SIG-M5 treated with dmso at 0.1 percent for 504 hours (cell line): ENCODE results near the gene RPTN.
A peak's percentile ranks its signal among the peaks of the same experiment; 100 is the strongest.

ENCODE experiments used
- DNase-seq: peaks from one replicate; lab custom pipeline; 2025; ENCODE audit not compliant: unreplicated experiment; lab: John Stamatoyannopoulos, UW

The RPTN gene, protein sequence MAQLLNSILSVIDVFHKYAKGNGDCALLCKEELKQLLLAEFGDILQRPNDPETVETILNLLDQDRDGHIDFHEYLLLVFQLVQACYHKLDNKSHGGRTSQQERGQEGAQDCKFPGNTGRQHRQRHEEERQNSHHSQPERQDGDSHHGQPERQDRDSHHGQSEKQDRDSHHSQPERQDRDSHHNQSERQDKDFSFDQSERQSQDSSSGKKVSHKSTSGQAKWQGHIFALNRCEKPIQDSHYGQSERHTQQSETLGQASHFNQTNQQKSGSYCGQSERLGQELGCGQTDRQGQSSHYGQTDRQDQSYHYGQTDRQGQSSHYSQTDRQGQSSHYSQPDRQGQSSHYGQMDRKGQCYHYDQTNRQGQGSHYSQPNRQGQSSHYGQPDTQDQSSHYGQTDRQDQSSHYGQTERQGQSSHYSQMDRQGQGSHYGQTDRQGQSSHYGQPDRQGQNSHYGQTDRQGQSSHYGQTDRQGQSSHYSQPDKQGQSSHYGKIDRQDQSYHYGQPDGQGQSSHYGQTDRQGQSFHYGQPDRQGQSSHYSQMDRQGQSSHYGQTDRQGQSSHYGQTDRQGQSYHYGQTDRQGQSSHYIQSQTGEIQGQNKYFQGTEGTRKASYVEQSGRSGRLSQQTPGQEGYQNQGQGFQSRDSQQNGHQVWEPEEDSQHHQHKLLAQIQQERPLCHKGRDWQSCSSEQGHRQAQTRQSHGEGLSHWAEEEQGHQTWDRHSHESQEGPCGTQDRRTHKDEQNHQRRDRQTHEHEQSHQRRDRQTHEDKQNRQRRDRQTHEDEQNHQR

DNA sequence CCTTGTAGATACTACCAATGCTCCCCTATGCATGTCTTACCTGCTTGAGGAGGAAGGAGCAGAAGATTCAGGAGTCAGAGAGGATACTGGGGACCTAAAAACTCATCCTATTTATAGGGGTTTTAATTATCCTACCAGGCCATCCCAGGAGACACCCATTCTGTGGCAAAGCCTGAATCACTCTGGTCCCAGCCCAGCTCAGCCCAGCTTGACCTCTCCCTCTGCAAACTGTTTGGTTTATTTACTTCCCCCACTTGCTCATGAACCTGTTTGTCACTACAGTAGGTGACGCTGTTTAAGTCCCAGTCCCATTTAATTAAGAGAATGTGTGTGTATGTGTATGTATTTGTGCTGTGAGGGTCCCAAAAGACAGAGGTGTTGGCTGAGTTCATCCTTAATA is at the start of gene RPTN:
TSS of gene RPTN (minus strand) at position 85 of the 400 bp plus-strand sequence. CDS start 1,339 bp downstream, outside the sequence.
- no peak for DNase-seq

GRCh38 chr1:152198982-152199381 is 40.0 kb upstream of the RPTN start:
- DNase-seq, result no peak

- DNase-seq, result no peak
These were observed 38.4 kb upstream of the RPTN start for GRCh38 chr1:152197361-152197941.

DNA sequence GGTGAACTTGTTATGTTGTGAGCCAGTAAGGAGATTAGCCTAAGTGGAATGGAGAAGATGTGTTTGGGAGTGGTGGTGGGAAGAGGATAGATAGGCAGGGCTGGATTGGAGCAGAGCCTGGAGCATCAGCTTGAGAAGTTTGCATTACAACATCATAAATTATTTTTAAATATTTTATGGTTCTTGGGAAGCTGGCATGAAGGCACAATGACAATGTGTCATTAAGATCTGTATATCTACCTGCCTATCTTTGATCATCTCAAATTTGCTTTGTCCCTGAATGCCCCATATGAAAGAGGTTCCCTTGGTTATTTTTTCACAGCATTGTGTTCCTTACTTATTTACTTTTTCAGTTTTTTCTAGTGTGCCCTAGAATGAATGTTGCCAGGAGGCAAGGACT is 32.7 kb upstream of the RPTN start:
- DNase-seq, result no peak

DNA sequence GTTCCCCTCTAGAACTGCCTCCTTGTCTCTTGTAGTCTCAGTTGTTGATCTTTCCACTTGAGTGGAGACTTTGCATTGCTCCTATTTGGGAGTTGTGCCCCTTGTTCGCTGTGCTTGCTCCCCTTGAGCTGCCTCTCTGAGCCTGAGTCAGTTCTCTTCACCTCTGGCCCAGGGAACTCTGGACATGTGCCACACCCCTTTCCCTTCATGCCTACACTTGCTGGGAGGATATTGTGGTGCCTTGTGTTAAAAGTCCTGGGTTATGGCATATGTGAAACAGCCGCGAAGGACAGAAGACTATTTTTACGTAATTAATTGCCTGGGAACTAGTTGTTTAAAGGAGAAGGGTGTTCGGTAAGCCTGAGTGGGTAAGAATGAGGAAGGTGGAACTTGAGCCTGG is 32.2 kb upstream of the RPTN start:
- DNase-seq, result no peak

GRCh38 chr1:152190589-152190988 is 31.6 kb upstream of the RPTN start:
- peak; percentile 40 for DNase-seq

DNA sequence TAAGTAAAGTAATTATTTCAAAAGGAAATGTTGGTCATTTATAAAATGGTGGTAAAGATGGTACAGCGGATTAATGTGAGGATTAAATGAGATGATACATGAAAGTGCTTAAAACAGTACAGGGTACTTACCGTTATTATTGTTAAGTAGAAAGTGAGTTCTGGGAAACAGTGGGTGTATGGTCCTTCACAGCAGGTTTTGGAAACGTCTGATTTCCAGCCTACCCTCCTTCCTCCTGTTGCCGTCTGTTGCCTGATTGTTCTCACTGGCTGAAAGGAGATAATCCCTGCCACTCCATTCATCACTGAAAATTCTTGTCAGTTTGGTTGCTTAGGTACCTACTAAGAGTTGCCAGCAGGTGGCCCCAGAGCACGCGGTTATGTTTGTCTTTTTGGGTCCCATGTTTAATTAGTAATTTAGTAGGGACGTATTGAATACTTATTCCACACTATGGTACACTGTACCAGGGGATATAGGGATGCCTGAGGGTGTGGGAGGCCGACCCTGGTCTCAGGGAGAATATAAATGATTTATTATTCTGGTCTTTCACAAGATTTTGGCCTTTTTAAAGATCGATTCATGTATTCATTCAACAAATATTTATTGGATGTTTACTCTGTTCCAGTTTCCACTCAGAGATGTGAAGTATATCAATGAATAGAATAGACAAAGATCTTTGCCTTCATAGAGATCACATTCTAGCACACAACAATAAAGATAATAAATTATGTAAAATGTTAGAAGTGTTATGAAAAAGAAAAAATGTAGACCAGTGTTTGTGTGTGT is 30.8 kb upstream of the RPTN start:
- DNase-seq, result peak; percentile 88

- DNase-seq, result peak; percentile 71
These were observed 29.9 kb upstream of the RPTN start for GRCh38 chr1:152188673-152189591.

DNA sequence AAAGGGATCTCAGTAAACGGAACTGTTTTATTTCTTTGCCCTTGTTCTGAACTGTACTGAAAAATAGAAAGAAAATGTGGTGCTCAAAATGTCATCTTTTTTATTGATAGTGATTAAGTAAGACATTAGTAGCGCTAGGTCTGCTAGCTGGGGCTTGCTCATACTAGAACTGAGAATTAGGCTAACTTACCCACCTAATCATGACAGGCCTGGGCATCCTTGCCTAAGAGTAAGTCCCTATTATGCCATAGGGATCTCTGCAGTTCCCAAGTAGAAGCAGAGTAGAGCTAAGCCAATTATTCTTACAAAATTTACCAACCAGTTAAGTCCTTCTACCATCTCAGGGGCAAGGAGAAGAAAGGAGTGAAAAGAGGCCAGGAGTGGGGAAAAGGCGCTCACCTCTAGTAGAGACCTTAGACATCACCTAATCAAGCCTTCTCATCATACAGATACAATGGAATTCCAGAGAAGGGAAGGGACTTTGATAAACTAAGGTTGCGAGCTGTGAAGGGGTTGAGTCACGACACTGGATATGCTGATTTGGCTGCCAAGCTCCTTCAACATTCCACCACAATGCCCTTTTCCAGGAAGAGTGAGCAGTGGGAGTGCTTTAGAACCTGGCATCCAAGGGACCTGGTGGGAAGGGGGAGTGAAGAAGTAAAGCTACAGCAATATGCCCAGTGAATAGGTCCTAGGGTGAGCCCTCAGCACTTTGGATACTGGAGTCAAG is 27.7 kb upstream of the RPTN start:
- DNase-seq, result no peak

- peak; percentile 92 for DNase-seq
These were observed 26.7 kb upstream of the RPTN start for GRCh38 chr1:152185544-152186391.

GRCh38 chr1:152182944-152183361 is 23.9 kb upstream of the RPTN start:
- DNase-seq, result peak; percentile 28

DNA sequence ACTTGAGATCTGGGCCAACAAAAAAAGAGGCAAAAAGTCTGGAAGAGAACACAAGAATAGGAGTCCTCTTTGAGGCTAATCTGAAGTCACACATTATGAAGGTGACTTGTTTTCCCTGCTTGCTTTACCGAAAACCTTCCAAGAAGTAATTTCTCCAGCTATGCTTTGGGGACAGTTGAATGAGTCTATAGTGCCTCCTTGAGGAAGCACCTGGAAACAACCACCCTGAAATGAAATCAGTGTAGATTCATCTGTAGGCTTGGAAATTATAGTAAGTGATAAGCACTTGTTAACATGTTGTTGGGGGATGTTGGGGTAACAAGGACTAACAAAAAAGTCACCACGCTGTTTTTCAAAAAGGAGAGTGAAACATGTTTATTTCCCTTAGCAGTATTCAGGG is 23.4 kb upstream of the RPTN start:
- peak; percentile 45 for DNase-seq

DNA sequence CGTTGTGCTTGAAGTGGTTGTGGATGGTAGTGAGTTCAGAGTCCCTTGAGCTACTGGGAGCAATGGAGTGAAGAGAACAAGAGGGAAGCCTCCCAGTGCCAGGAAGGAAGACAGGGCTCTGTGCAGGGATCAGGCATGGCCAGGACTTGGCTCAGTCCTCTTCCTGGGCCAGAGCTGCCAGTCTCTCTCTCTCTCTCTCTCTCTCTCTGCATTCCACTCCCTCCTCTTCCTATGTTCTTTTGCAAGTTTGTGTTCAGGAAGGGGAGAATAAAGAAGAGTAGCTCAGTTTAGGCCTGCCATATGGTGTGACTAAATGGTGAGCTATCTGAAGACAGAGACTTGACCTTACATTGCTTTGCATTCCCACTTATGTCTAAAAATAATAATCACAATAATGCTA is 20.5 kb upstream of the RPTN start:
- DNase-seq, result no peak

GRCh38 chr1:152170287-152170905 is 11.4 kb upstream of the RPTN start:
- peak; percentile 32 for DNase-seq

DNA sequence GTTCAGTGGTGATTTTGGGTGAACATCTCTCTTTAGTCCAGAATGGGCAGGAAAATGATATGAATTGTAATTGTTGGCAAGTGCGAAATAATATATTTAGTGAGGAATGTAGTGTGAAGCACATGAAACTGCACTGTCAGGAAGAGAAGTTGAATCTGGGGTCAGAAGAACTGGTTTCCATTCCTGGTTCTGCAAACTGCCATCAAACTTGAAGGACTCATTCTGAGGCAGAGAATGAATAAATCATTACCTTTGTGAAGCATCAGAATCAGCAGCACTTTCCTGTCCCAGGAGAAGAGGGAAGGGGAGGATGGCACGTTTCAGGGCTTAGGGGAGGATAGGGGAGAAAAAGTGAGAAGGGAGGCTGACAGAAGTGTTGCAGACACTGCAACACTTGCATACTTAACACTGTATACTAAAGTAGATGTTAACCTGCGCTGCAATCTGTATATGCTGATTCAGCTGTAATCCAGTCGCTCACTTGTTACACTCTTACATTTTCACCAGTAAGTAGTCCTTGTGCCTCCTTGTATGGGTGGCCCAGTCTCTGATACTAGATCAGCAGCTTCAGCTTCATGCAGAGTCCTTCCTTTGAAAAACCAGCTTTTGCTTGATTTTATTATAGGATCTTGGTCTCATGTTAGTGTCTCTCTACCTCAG is 10.5 kb upstream of the RPTN start:
- peak; percentile 46 for DNase-seq

DNA sequence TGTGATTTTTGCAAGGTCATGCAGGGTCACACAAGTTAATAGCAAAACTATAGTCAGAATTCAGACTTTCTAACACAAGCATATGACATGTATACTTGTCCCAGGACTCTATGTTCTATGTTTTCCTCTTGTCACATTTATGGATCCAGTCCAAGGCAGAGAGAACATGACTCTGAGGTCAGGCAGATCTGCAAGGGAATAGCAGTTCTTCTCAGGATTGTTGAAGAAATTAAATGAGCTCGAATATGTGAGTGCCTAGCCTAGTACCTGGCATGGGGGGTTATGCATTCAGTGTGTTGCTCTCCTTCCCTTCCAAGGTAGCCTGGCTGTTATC is 9.5 kb upstream of the RPTN start:
- no peak for DNase-seq

DNA sequence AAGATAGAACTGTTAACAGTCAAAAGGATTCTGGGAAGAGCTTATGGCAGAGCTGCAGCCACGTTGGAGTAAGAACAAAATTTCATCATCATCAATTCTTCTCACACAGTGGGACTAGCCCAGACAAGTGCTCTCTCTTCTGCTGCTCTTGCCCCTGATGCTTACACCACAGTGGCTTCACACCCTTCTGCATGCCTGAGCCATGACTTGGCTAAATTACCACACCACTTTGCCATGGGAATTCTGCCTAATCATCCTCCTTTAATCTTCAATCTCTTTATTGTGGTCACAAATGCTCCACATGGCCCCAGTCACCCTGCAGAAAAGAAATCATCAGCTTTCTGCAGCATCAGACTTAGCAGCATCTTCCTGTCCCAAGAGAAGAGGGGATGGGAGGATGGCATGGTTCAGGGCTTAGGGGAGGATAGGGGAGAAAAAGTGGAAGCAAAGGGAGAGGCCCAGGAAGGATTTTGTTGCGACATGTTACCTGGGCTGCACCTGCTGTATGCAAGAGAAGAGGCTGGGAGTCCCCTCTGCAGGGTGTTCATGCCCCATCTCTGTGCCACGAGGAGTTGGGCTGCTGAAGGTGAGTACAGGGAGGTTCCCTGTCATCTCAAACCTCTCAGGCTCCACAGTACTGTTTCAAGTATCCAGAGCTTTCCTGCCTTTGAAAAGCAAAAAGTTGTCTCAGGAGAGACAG is 9.0 kb upstream of the RPTN start:
- DNase-seq, result peak; percentile 89
